K562 (cell line): ENCODE data around the gene NR2F2. TPM values are rescaled to one million over a fixed set of nuclear protein-coding genes. Genes with fewer than 3 reads are reported as not detected.

Experiments used
- ATAC-seq: fragments of 200-7000 bp; cut with Tn5 transposase; 3 replicates; pipeline ENCODE4 v1.9.1; 2020; ENCODE audit warnings: moderate library complexity
- BruUV-seq: library from RNA; stranded (reverse); fragments of 400-500 nt; replicated peaks from 2 replicates; lab custom pipeline; 2021; lab: Mats Ljungman, UMichigan
- CTCF ChIA-PET: fragments of 300-600 bp; formaldehyde crosslinking; extraction: SDS; loops from one replicate; lab custom pipeline; 2021; ENCODE audit warnings: low intra/inter-chr PET ratio; lab: Yijun Ruan, JAX
- POLR2A ChIA-PET: fragments of 300-600, 350-650 bp; sonication (Branson Sonifier 250); formaldehyde crosslinking; extraction: SDS; loops from one replicate; lab custom pipeline; 2021; ENCODE audit warnings: antibody characterized with exemption, inconsistent platforms; lab: Yijun Ruan, JAX
- DNase-seq, 4 experiments: peaks; one replicate each; pipeline versions ENCODE4 v3.0.0 to v3.0.0-alpha.2; 2011 to 2018; ENCODE audit warnings: low spot score in 3 of 4, mixed read lengths in 3 of 4; ENCODE audit errors: extremely low read depth in 1 of 4
- FAIRE-seq: peaks from 2 replicates; lab custom pipeline; 2011; peaks lifted over from hg19 to GRCh38; lab: Jason Lieb, UNC
- H2AFZ ChIP-seq: 2 replicates; pipeline ENCODE4 v1.6.0; 2011; ENCODE audit warnings: low read depth, low read length, control low read depth, inconsistent platforms
- H3K27ac ChIP-seq: fragments of 200-600 bp; 3 replicates; pipeline ENCODE4 v1.8.0; 2011; ENCODE audit warnings: low read depth, mild to moderate bottlenecking, control low read depth, inconsistent platforms, low read length, moderate library complexity, mixed read lengths; ENCODE audit errors: extremely low read depth
- H3K27me3 ChIP-seq, 2 experiments: fragments of 300-600 bp in 1 of 2; 2 replicates in 1 of 2; 3 replicates in 1 of 2; pipeline versions ENCODE4 v1.6.0 to v1.8.0; 2011; ENCODE audit warnings: inconsistent platforms in 2 of 2, low read length in 2 of 2, mild to moderate bottlenecking in 1 of 2, mixed read lengths in 1 of 2, moderate library complexity in 1 of 2; ENCODE audit not compliant: control insufficient read depth in 2 of 2, insufficient read depth in 2 of 2
- H3K36me3 ChIP-seq: fragments of 300-600 bp; 3 replicates; pipeline ENCODE4 v1.8.0; 2011; ENCODE audit warnings: mild to moderate bottlenecking, low read length, inconsistent platforms; ENCODE audit not compliant: control insufficient read depth, insufficient read depth
- H3K4me1 ChIP-seq, 2 experiments: fragments of 200-600 bp in 1 of 2; replicated peaks in 1 of 2; 2 replicates in 1 of 2; 3 replicates in 1 of 2; pipeline versions ENCODE4 v1.5.1 to v1.8.0; 2011; ENCODE audit warnings: inconsistent platforms in 2 of 2, low read length in 2 of 2, mild to moderate bottlenecking in 1 of 2, mixed read lengths in 1 of 2, moderate library complexity in 1 of 2; ENCODE audit not compliant: control insufficient read depth in 2 of 2, insufficient read depth in 2 of 2
- H3K4me2 ChIP-seq: 2 replicates; pipeline ENCODE4 v1.6.1; 2011; ENCODE audit warnings: low read length, control low read depth, inconsistent platforms, mixed read lengths; ENCODE audit not compliant: insufficient read depth
- H3K4me3 ChIP-seq: fragments of 200-600 bp; sonication (generic), shearing (Covaris generic); 2 replicates; pipeline ENCODE4 v1.5.1; 2016; ENCODE audit warnings: control low read depth, inconsistent platforms
- H3K79me2 ChIP-seq: fragments of 200-600 bp; 3 replicates; pipeline ENCODE4 v1.8.0; 2011; ENCODE audit warnings: low read length, inconsistent platforms; ENCODE audit not compliant: control insufficient read depth, insufficient read depth
- H3K9ac ChIP-seq, 2 experiments: 2 replicates each; pipeline versions ENCODE4 v1.6.0 to v1.6.1; 2011; ENCODE audit warnings: low read depth in 2 of 2, low read length in 2 of 2, control low read depth in 1 of 2, inconsistent platforms in 1 of 2, mild to moderate bottlenecking in 1 of 2, mixed read lengths in 1 of 2; ENCODE audit not compliant: insufficient read depth in 1 of 2
- H3K9me1 ChIP-seq: one replicate; pipeline ENCODE4 v1.6.0; 2011; ENCODE audit warnings: inconsistent platforms, mild to moderate bottlenecking, low read length, moderate library complexity; ENCODE audit not compliant: control insufficient read depth, insufficient read depth
- H3K9me3 ChIP-seq: replicated peaks from 2 replicates; pipeline ENCODE4 v1.5.1; 2011; ENCODE audit warnings: low read depth, low read length, inconsistent platforms; ENCODE audit not compliant: control insufficient read depth, insufficient read depth
- H4K20me1 ChIP-seq: replicated peaks from 2 replicates; pipeline ENCODE4 v1.6.1; 2011; ENCODE audit warnings: low read length, inconsistent platforms, mixed read lengths; ENCODE audit not compliant: control insufficient read depth, insufficient read depth
- KDM1A ChIP-seq, 2 experiments: fragments of 450-650 bp; IDR thresholded peaks; 2 replicates each; pipeline ENCODE4 v1.6.1; 2016; ENCODE audit warnings: mild to moderate bottlenecking in 2 of 2
- POLR2G ChIP-seq: fragments of 200-400 bp; formaldehyde crosslinking; IDR thresholded peaks from 2 replicates; pipeline ENCODE4 v1.6.1; 2017; ENCODE audit warnings: low read depth, mild to moderate bottlenecking, antibody characterized with exemption, low read length, moderate library complexity
- RBFOX2 ChIP-seq: fragments of 200-400 bp; formaldehyde crosslinking; IDR thresholded peaks from 2 replicates; pipeline ENCODE4 v1.6.1; 2017; ENCODE audit warnings: low read depth, mild to moderate bottlenecking, low read length, moderate library complexity
- SPI1 ChIP-seq: IDR thresholded peaks from 2 replicates; pipeline ENCODE4 v1.6.1; 2011; ENCODE audit warnings: low read depth, low read length, control low read depth, borderline replicate concordance
- STAT5B ChIP-seq: fragments of 250-450 bp; sonication (Bioruptor Pico); IDR thresholded peaks from 2 replicates; pipeline ENCODE4 v1.8.0; 2021; ENCODE audit warnings: mild to moderate bottlenecking, inconsistent platforms
- TCF3 ChIP-seq: sonication (generic); formaldehyde crosslinking; IDR thresholded peaks from 2 replicates; pipeline ENCODE4 v1.4.0; 2020; ENCODE audit warnings: mild to moderate bottlenecking, missing genetic modification reagents
- TEAD4 ChIP-seq, 2 experiments: sonication (generic) in 1 of 2; formaldehyde crosslinking in 1 of 2; IDR thresholded peaks; 2 replicates each; pipeline versions ENCODE4 v1.6.1 to v1.8.0; 2012 to 2022; ENCODE audit warnings: borderline replicate concordance in 1 of 2, inconsistent platforms in 1 of 2, low read length in 1 of 2, mild to moderate bottlenecking in 1 of 2, missing genetic modification reagents in 1 of 2
- U2AF2 ChIP-seq: fragments of 200-400 bp; formaldehyde crosslinking; optimal IDR thresholded peaks from 2 replicates; pipeline ENCODE3; 2017; ENCODE audit warnings: low read depth, mild to moderate bottlenecking, low read length
- ZBTB34 ChIP-seq: fragments of 250-450 bp; sonication (Bioruptor Pico); IDR thresholded peaks from 2 replicates; pipeline ENCODE4 v1.8.0; 2021; ENCODE audit warnings: mild to moderate bottlenecking, moderate library complexity
- ZBTB49 ChIP-seq: sonication (generic); formaldehyde crosslinking; IDR thresholded peaks from 2 replicates; pipeline ENCODE4 v1.8.0; 2022; ENCODE audit warnings: missing genetic modification reagents, mild to moderate bottlenecking, borderline replicate concordance
- WGBS: fragments of 100-300 bp; shearing (Covaris generic); methylation state at CpG from one replicate; pipeline ENCODE4 v1.1.6; 2016; ENCODE audit warnings: low coverage, mixed read lengths; ENCODE audit not compliant: insufficient coverage; ENCODE audit errors: missing lambda C conversion rate; 5-methylcytosine and 5-hydroxymethylcytosine counted together
- in situ Hi-C: fragments of 300-500 bp; cut with MboI; formaldehyde crosslinking; loops from 4 replicates; pipeline ENCODE4 v1.15.0; 2018; ENCODE audit warnings: inconsistent platforms, mixed read lengths
- intact Hi-C: fragments of 100-400 bp; cut with micrococcal nuclease; formaldehyde crosslinking; loops from 2 replicates; pipeline ENCODE4 v1.14.2; 2022
- polyA plus RNA-seq, 8 experiments: library from polyadenylated mRNA; depleted of rRNA in 4 of 8; stranded (reverse) in 5 of 8; unstranded in 3 of 8; fragments of >200 nt; fragmentation: Nextera tagmentation in 2 of 8; fragmentation: Illumina TruSeq in 1 of 8; extraction: Ambion mirVana in 2 of 8; extraction: Trizol in 1 of 8; gene quantifications; 2 replicates each; pipeline versions ENCODE4 v1.2.1 to v1.2.3, GENCODE V29; 2011 to 2014; ENCODE audit warnings: inconsistent platforms in 1 of 8, missing spikeins in 1 of 8
- total RNA-seq, 7 experiments: library from RNA; depleted of rRNA in 6 of 7; stranded (reverse); fragments of >200 nt in 6 of 7; fragmentation: Illumina TruSeq in 2 of 7; extraction: Trizol in 2 of 7; gene quantifications; 2 replicates each; pipeline versions ENCODE4 v1.2.1 to v1.2.3, GENCODE V29; 2011 to 2021; ENCODE audit warnings: low replicate concordance in 1 of 7
- TF ChIP-seq, protein P1 (sequence below): sonication (generic); formaldehyde crosslinking; IDR thresholded peaks from 2 replicates; pipeline ENCODE4 v1.8.1; 2023; ENCODE audit warnings: mild to moderate bottlenecking, missing genetic modification reagents

The NR2F2 gene
- total and polyA plus RNA-seq, 9 of the 15 experiments (the other 6 are each of a cell fraction or from before 2014, with no cell fraction given) = 6.0 to 51.8 (median 11.1) TPM

DNA sequence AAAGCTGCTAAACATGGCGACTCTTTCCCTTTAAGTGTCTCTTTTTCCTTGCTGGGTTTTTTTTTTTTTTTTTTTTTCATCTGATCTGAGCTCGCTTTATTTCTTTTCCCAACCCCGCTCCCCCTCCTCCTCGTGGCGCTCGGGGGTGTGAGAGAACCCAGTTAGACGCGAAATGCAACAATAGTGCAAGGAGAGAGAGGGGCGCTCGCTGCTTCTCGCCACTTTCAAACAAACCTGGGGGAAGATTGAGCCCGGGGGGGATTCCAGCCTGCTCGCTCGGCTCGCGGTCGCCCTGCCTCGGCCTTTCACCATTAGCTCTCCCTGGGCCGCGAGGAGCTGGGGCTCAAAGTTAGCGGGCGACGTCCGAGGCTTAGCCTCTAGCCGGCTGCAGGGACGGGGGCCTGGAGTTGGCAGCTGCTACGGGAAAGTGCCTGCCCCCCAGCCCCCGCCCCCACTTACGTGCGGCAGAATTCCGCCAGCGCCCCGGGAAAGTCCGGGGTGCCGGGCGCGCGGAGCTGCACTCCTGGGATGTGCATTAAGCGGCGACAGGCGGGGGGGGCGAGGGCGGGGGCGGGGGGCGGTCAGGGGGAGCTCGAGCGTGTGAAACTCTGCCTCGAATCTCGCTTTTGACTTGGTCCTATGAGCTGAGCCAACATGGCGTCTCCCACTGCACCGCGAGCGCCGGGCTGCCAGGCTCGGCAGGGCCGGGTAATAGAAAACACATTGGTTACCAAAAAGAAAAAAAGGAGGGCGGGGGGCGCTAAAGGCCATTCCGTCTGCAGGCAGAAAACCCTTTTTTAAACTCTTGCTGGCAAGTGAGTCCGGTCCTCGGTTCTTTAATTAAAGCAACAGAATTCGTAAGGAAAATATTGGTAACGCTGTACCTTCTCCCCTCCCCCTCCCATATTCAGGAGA is 10.4 kb downstream of the NR2F2 start (continued):
- TF ChIP-seq TEAD4 (IDR thresholded peaks at IDR 0.05; ENCODE audit: low read length) = no peak
- TF ChIP-seq TEAD4 (CRISPR knock-in tag; IDR thresholded peaks at IDR 0.05; ENCODE audit: borderline replicate concordance) = no peak
- peak; percentile 60 for TF ChIP-seq RBFOX2
- no peak for TF ChIP-seq STAT5B (CRISPR knock-in tag)
- peak; percentile 69 for TF ChIP-seq POLR2G
- TF ChIP-seq KDM1A (IDR thresholded peaks at IDR 0.05) = no peak
- TF ChIP-seq, all 486 proteins: peak for 4

GRCh38 chr15:96341513-96342405 is 11.3 kb downstream of the NR2F2 start:
- H3K4me3 ChIP-seq = no peak overlapping the region
- H2AFZ ChIP-seq = no peak overlapping the region
- H4K20me1 ChIP-seq = no peaks in the 10 kb centered on the region
- H3K79me2 ChIP-seq = peaks cover 78% of the 10 kb centered on the region
- FAIRE-seq (no peak), DNase-seq (no peak), ATAC-seq (no peak)
- no TSS peak for BruUV-seq
- ChIA-PET CTCF (no interaction called here), POLR2A (no interaction called here)
- peaks cover 0 to 31% of the 10 kb centered on the region in 2 experiments; a peak in 4 of 5 replicates for H3K4me1 ChIP-seq
- intact Hi-C loops (no loop called here), in situ Hi-C loops (loop anchor here (25.0 kb wide), 1 partner anchor 896 kb away; no protein-coding TSS in a partner anchor)
- no peak overlapping the region for H3K9ac ChIP-seq
- H3K27ac ChIP-seq = no peak overlapping the region
- H3K36me3 ChIP-seq = peaks cover 89% of the 10 kb centered on the region
- H3K9me1 ChIP-seq = no peaks in the 10 kb centered on the region
- H3K4me2 ChIP-seq = no peak overlapping the region
- 96% methylated on average over 21 of the region's 41 CpGs for WGBS
- peaks cover 2% of the 10 kb centered on the region; the same call in 1 of the 2 replicates for H3K9me3 ChIP-seq
- no peaks in the 10 kb centered on the region for H3K27me3 ChIP-seq
- TF ChIP-seq ZBTB34 (CRISPR knock-in tag) (no peak), ZBTB49 (CRISPR knock-in tag) (no peak), U2AF2 (no peak), RBFOX2 (peak; percentile 35), TCF3 (CRISPR knock-in tag) (no peak), SPI1 (no peak)
- TF ChIP-seq, protein P1, sequence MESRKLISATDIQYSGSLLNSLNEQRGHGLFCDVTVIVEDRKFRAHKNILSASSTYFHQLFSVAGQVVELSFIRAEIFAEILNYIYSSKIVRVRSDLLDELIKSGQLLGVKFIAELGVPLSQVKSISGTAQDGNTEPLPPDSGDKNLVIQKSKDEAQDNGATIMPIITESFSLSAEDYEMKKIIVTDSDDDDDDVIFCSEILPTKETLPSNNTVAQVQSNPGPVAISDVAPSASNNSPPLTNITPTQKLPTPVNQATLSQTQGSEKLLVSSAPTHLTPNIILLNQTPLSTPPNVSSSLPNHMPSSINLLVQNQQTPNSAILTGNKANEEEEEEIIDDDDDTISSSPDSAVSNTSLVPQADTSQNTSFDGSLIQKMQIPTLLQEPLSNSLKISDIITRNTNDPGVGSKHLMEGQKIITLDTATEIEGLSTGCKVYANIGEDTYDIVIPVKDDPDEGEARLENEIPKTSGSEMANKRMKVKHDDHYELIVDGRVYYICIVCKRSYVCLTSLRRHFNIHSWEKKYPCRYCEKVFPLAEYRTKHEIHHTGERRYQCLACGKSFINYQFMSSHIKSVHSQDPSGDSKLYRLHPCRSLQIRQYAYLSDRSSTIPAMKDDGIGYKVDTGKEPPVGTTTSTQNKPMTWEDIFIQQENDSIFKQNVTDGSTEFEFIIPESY = peak; percentile 43; the same call in 1 of the 2 replicates
